HEK293 (cell line): ENCODE data around the gene PSAPL1.
A peak's percentile ranks its signal among the peaks of the same experiment; 100 is the strongest.

Experiments used
- EGR2 ChIP-seq: fragments of 450-650 bp; formaldehyde crosslinking; IDR thresholded peaks from 2 replicates; pipeline ENCODE4 v1.5.1; 2016; ENCODE audit warnings: low read depth, missing biosample characterization, missing genetic modification characterization
- GLIS1 ChIP-seq: fragments of 450-650 bp; formaldehyde crosslinking; IDR thresholded peaks from 2 replicates; pipeline ENCODE4 v1.5.1; 2016; ENCODE audit warnings: missing biosample characterization, missing genetic modification characterization
- INSM2 ChIP-seq: fragments of 450-650 bp; formaldehyde crosslinking; IDR thresholded peaks from 2 replicates; pipeline ENCODE4 v1.5.1; 2016; ENCODE audit warnings: missing biosample characterization, missing genetic modification characterization
- PRDM10 ChIP-seq: fragments of 450-650 bp; formaldehyde crosslinking; IDR thresholded peaks from 2 replicates; pipeline ENCODE4 v1.5.1; 2016; ENCODE audit warnings: missing biosample characterization, missing genetic modification characterization
- ZFHX2 ChIP-seq: fragments of 450-650 bp; formaldehyde crosslinking; conservative IDR thresholded peaks from 2 replicates; pipeline ENCODE4 v1.5.1; 2016; ENCODE audit warnings: missing biosample characterization, missing genetic modification characterization
- ZNF138 ChIP-seq: fragments of 450-650 bp; formaldehyde crosslinking; IDR thresholded peaks from 2 replicates; pipeline ENCODE4 v1.5.1; 2016; ENCODE audit warnings: missing biosample characterization, missing genetic modification characterization, borderline replicate concordance
- ZNF146 ChIP-seq: fragments of 450-650 bp; formaldehyde crosslinking; IDR thresholded peaks from 2 replicates; pipeline ENCODE4 v1.5.1; 2016; ENCODE audit warnings: missing biosample characterization, missing genetic modification characterization
- ZNF18 ChIP-seq: fragments of 450-650 bp; formaldehyde crosslinking; IDR thresholded peaks from 2 replicates; pipeline ENCODE4 v1.5.1; 2016; ENCODE audit warnings: missing biosample characterization, missing genetic modification characterization
- ZNF292 ChIP-seq: fragments of 450-650 bp; formaldehyde crosslinking; IDR thresholded peaks from 2 replicates; pipeline ENCODE4 v1.5.1; 2016; ENCODE audit warnings: low read depth, missing biosample characterization, missing genetic modification characterization, borderline replicate concordance
- ZNF366 ChIP-seq: fragments of 450-650 bp; formaldehyde crosslinking; conservative IDR thresholded peaks from 2 replicates; pipeline ENCODE4 v1.5.1; 2016; ENCODE audit warnings: missing biosample characterization, missing genetic modification characterization
- ZNF621 ChIP-seq: fragments of 450-650 bp; formaldehyde crosslinking; IDR thresholded peaks from 2 replicates; pipeline ENCODE4 v1.5.1; 2017; ENCODE audit warnings: missing biosample characterization, missing genetic modification characterization
- ZNF639 ChIP-seq: fragments of 450-650 bp; formaldehyde crosslinking; IDR thresholded peaks from 2 replicates; pipeline ENCODE4 v1.5.1; 2016; ENCODE audit warnings: missing biosample characterization, missing genetic modification characterization
- ZSCAN5A ChIP-seq: fragments of 450-650 bp; formaldehyde crosslinking; IDR thresholded peaks from 2 replicates; pipeline ENCODE4 v1.5.1; 2016; ENCODE audit warnings: missing biosample characterization, missing genetic modification characterization
- ZXDB ChIP-seq: fragments of 450-650 bp; formaldehyde crosslinking; IDR thresholded peaks from 2 replicates; pipeline ENCODE4 v1.5.1; 2016; ENCODE audit warnings: missing biosample characterization, missing genetic modification characterization
- TF ChIP-seq, protein P1 (sequence below): fragments of 450-650 bp; formaldehyde crosslinking; IDR thresholded peaks from 2 replicates; pipeline ENCODE4 v1.5.1; 2016; ENCODE audit warnings: missing biosample characterization, missing genetic modification characterization, borderline replicate concordance
- TF ChIP-seq, protein P2 (sequence below): fragments of 450-650 bp; formaldehyde crosslinking; conservative IDR thresholded peaks from 2 replicates; pipeline ENCODE4 v1.5.1; 2016; ENCODE audit warnings: low read depth, missing biosample characterization, missing genetic modification characterization
- TF ChIP-seq, protein P3 (sequence below): fragments of 450-650 bp; formaldehyde crosslinking; IDR thresholded peaks from 2 replicates; pipeline ENCODE4 v1.5.1; 2016; ENCODE audit warnings: missing biosample characterization, missing genetic modification characterization

PSAPL1 gene

DNA sequence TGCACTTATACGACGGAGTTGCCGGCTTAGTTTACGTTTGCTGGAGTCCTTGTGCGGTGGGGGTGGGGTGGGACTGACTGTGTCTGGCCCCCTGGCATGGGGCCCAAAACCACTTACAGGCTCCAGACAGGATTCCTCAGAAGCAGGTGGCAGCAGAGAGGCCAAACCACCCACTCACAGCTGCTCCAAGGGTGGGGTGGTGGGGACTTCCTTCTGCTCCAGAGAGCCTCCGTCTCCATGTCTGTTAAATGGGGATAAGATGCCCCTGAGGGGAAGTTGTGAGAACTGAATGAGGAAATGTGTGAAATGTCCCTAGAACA lies 36.7 kb downstream of the PSAPL1 start (continued):
- TF ChIP-seq ZNF138 (tag by site-specific recombination) (no peak), EGR2 (tag by site-specific recombination) (peak; percentile 58; the same call in 1 of the 2 replicates), ZNF18 (tag by site-specific recombination) (peak; percentile 91; the same call in 1 of the 2 replicates), ZNF146 (no peak), ZFHX2 (tag by site-specific recombination) (peak; percentile 77), ZNF292 (tag by site-specific recombination) (no peak), ZNF366 (tag by site-specific recombination) (no peak), ZNF621 (tag by site-specific recombination) (no peak), GLIS1 (tag by site-specific recombination) (peak; percentile 26; the same call in 1 of the 2 replicates), ZNF639 (no peak), PRDM10 (tag by site-specific recombination) (no peak), ZSCAN5A (no peak), INSM2 (tag by site-specific recombination) (no peak), ZXDB (tag by site-specific recombination) (no peak)
- TF ChIP-seq, protein P1, sequence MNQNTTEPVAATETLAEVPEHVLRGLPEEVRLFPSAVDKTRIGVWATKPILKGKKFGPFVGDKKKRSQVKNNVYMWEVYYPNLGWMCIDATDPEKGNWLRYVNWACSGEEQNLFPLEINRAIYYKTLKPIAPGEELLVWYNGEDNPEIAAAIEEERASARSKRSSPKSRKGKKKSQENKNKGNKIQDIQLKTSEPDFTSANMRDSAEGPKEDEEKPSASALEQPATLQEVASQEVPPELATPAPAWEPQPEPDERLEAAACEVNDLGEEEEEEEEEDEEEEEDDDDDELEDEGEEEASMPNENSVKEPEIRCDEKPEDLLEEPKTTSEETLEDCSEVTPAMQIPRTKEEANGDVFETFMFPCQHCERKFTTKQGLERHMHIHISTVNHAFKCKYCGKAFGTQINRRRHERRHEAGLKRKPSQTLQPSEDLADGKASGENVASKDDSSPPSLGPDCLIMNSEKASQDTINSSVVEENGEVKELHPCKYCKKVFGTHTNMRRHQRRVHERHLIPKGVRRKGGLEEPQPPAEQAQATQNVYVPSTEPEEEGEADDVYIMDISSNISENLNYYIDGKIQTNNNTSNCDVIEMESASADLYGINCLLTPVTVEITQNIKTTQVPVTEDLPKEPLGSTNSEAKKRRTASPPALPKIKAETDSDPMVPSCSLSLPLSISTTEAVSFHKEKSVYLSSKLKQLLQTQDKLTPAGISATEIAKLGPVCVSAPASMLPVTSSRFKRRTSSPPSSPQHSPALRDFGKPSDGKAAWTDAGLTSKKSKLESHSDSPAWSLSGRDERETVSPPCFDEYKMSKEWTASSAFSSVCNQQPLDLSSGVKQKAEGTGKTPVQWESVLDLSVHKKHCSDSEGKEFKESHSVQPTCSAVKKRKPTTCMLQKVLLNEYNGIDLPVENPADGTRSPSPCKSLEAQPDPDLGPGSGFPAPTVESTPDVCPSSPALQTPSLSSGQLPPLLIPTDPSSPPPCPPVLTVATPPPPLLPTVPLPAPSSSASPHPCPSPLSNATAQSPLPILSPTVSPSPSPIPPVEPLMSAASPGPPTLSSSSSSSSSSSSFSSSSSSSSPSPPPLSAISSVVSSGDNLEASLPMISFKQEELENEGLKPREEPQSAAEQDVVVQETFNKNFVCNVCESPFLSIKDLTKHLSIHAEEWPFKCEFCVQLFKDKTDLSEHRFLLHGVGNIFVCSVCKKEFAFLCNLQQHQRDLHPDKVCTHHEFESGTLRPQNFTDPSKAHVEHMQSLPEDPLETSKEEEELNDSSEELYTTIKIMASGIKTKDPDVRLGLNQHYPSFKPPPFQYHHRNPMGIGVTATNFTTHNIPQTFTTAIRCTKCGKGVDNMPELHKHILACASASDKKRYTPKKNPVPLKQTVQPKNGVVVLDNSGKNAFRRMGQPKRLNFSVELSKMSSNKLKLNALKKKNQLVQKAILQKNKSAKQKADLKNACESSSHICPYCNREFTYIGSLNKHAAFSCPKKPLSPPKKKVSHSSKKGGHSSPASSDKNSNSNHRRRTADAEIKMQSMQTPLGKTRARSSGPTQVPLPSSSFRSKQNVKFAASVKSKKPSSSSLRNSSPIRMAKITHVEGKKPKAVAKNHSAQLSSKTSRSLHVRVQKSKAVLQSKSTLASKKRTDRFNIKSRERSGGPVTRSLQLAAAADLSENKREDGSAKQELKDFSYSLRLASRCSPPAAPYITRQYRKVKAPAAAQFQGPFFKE (tag by site-specific recombination): no peak
- TF ChIP-seq, protein P2, sequence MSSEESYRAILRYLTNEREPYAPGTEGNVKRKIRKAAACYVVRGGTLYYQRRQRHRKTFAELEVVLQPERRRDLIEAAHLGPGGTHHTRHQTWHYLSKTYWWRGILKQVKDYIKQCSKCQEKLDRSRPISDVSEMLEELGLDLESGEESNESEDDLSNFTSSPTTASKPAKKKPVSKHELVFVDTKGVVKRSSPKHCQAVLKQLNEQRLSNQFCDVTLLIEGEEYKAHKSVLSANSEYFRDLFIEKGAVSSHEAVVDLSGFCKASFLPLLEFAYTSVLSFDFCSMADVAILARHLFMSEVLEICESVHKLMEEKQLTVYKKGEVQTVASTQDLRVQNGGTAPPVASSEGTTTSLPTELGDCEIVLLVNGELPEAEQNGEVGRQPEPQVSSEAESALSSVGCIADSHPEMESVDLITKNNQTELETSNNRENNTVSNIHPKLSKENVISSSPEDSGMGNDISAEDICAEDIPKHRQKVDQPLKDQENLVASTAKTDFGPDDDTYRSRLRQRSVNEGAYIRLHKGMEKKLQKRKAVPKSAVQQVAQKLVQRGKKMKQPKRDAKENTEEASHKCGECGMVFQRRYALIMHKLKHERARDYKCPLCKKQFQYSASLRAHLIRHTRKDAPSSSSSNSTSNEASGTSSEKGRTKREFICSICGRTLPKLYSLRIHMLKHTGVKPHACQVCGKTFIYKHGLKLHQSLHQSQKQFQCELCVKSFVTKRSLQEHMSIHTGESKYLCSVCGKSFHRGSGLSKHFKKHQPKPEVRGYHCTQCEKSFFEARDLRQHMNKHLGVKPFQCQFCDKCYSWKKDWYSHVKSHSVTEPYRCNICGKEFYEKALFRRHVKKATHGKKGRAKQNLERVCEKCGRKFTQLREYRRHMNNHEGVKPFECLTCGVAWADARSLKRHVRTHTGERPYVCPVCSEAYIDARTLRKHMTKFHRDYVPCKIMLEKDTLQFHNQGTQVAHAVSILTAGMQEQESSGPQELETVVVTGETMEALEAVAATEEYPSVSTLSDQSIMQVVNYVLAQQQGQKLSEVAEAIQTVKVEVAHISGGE (tag by site-specific recombination): no peak
- TF ChIP-seq, protein P3, sequence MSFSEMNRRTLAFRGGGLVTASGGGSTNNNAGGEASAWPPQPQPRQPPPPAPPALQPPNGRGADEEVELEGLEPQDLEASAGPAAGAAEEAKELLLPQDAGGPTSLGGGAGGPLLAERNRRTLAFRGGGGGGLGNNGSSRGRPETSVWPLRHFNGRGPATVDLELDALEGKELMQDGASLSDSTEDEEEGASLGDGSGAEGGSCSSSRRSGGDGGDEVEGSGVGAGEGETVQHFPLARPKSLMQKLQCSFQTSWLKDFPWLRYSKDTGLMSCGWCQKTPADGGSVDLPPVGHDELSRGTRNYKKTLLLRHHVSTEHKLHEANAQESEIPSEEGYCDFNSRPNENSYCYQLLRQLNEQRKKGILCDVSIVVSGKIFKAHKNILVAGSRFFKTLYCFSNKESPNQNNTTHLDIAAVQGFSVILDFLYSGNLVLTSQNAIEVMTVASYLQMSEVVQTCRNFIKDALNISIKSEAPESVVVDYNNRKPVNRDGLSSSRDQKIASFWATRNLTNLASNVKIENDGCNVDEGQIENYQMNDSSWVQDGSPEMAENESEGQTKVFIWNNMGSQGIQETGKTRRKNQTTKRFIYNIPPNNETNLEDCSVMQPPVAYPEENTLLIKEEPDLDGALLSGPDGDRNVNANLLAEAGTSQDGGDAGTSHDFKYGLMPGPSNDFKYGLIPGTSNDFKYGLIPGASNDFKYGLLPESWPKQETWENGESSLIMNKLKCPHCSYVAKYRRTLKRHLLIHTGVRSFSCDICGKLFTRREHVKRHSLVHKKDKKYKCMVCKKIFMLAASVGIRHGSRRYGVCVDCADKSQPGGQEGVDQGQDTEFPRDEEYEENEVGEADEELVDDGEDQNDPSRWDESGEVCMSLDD (tag by site-specific recombination): no peak
